DMS114 treated with DMSO at 0.1 percent for 48 hours (cell line): Measurements from ENCODE around the gene SOBP.
"Not testable (repeated sequence)": the region's sequence is repeated elsewhere in the genome, so short reads cannot be mapped to it uniquely, and the experiment has no call there.

Source experiments
- DNase-seq: peaks from one replicate; lab custom pipeline; 2025; ENCODE audit not compliant: unreplicated experiment; lab: John Stamatoyannopoulos, UW

Gene SOBP, protein sequence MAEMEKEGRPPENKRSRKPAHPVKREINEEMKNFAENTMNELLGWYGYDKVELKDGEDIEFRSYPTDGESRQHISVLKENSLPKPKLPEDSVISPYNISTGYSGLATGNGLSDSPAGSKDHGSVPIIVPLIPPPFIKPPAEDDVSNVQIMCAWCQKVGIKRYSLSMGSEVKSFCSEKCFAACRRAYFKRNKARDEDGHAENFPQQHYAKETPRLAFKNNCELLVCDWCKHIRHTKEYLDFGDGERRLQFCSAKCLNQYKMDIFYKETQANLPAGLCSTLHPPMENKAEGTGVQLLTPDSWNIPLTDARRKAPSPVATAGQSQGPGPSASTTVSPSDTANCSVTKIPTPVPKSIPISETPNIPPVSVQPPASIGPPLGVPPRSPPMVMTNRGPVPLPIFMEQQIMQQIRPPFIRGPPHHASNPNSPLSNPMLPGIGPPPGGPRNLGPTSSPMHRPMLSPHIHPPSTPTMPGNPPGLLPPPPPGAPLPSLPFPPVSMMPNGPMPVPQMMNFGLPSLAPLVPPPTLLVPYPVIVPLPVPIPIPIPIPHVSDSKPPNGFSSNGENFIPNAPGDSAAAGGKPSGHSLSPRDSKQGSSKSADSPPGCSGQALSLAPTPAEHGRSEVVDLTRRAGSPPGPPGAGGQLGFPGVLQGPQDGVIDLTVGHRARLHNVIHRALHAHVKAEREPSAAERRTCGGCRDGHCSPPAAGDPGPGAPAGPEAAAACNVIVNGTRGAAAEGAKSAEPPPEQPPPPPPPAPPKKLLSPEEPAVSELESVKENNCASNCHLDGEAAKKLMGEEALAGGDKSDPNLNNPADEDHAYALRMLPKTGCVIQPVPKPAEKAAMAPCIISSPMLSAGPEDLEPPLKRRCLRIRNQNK

DNA sequence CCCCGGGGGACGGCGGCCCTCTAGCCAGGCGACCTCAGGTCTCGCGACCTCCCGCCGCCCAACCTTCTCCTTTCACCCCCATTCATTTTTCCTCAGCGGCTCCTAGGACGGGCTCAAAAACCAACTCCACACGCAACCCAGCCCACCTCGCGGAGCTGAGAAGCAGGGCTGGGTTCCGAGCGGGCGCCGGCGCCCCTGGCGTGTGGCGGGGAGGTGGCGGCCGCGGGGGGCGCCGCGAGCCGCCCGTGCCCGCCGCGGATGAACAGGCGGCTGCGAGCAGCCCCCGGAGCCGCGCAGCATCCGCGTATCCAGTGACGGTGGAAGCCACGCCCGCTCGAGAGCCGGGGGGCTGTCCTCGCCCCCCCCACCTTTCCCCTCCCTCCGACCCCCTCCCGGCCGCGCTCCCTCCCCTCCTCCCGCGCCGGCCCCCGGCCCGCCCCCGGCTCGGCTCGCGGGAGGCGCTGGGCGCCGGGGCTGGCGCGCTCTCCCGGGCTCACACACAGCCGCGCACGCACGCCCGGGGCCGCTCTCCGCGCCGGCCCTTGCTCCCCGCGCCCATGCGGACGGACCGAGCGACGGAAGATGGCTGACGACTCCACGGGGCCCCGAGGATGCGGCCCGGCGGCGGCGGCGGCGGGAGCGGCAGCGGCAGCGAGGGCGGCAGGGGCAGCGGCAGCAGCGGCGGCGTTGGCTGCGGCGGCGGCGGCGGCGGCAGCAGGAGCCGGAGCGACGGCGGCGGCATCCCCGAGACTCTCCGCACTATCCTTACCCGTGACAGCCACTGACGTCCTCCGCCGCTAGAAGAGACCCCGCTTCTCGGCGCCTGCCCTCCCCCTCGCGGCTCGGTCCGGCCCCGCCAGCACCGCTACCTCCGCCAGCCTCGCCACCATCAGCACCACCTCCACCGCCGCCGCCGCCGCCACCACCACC lies at the start of gene SOBP:
SOBP (plus strand) TSS at position 482 of the 930 bp plus-strand sequence. CDS start 500 bp downstream, outside the sequence.
- DNase-seq, result peak; percentile 39

DNA sequence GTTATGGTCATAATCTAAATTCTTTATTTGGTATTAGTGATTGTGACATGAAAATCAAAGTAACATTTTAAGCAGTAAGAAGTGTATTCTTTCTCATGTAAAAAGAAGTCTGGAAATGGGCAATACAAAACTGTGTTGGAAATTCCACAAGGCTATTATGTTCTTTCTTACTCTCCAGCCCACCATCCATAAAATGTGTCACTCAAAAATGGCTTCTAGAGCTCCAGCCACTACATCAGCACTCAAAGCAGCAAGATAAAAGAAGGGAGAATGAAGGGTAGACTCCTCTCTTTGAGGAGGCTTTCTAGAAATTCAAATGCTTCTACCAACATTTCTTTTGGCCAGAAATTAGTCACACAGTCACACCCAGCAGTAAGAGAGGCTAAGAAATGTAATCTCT lies 49.0 kb upstream of the SOBP start:
- no peak for DNase-seq

DNA sequence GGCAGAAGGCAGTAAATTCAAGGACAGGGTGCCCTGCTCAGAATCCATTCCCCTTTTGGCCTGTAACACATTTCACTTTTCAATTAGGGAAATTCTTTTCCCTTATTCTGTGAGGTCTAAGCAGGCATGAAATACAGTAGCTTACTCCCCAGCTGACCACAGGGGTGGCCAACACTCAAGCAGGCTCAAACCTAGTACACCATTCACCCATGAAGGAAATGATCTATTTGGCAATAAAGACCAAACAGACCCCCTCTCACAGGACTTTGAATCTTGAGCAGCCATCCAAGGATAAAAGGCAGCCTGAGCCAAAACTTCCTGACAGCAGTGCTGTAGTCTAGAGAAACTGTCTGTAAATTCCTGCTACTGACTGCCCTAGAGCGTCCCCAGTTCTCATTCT lies 48.2 kb upstream of the SOBP start:
- DNase-seq, result no peak

DNA sequence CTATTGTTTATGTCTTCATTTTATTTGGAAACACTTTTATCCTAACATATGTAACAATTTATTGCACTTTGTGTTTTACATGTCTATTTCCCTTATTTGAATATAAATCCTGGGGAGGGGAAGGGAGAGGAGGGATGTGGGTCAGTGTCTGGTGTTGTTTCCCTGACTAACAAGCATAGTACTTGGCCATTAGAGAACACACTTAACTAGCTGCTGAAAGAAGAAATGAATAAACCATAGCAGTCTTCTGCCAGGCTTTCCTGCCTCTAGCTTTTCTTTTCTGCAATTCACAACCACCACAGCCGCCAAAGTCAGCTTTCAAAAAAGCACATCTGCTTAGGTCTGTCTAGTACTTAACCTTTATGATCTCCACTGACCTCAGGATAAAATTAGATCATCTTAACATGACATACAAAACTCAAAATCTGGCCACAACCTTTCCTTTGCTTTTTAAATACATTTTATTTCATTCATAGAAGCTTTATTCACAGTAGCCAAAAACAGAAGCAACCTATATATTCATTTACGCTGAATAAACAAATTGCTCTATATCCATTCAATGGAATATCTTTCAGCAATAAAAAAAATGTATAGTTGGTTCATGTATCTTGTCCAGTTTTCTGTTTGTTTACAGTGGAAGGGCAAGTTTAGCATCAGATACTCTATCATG lies 46.8 kb upstream of the SOBP start:
- DNase-seq, result no peak

DNA sequence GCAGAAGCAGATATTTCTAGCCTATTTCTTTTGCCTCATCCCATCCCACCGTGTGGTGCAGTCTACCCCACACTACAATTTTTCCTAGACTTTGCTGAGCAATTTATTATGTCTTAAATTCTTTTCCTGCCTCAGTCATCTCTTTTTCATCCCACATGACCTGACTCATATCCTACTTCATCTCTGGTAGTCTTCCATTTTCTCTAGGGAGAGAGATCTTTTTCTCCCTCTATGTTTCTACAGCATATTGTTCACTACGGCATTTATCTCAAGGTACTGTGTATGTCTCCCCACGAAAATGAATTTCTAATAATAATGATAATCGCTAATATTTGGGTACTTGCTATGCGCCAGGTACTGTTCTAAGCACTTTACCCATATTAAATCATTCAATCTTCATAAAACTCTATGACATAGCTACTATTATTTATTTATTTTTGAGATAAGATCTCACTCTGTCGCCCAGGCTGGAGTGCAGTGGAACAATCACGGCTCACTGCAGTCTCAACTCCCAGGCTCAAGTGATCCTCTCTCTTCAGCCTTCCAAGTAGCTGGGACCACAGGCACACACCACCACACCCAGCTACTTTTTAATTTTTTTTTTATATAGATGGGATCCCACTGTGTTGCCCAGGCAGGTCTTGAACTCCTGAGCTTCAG lies 46.2 kb upstream of the SOBP start:
- no peak for DNase-seq

DNA sequence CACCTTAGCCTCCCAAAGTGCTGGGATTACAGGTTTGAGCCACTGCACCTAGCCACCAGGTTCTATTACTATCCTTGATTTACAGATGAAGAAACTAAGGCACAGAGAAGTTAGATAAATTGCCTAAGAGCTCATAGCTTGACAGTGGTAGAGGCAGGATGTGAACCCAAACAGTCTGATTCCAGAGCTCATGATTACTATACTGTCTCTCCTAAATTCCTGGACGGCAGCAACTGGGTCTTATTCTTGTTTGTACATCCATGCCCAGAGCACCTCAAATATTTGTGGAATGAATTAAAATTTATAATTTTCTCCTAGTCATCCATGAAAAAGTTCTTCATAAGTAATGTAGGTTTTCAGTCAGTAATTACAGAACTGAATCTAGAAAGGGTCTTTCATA lies 45.6 kb upstream of the SOBP start:
- DNase-seq, result no peak

DNA sequence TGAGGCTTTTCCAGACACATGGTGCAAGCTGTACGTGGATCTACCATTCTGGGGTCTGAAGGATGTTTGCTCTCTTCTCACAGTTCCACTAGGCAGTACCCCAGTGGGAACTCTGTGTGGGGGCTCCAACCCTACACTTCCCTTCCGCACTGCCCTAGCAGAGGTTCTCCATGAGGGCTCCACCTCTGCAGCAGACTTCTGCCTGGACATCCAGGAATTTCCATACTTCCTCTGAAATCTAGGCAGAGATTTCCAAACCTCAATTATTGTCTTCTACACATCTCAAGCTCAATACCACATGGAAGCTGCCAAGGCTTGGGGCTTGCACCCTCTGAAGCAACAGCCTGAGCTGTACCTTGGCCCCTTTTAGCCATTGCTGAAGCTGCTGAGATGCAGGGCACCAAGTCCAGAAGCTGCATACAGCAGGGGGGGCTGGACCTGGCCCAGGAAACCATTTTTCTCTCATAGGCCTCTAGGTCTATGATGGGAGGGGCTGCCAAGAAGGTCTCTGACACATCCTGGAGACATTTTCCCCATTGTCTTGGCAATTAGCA lies 42.2 kb upstream of the SOBP start:
- no peak for DNase-seq

DNA sequence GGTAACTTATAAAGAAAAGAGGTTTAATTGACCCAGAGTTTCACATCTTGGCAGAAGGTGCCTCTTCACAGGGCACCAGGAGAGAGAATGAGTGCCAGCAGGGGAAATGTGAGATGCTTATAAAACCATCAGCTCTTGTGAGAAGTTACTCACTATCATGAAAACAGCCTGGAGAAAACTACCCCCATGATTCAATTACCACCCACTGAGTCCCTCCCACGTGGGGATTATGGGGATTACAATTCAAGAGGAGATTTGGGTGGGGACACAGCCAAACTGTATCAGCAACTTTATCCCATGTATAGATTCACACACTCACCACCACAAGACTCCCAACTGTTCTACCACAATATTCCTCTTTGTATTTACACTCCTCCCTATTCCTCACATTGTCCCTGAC lies 41.1 kb upstream of the SOBP start:
- no peak for DNase-seq

DNA sequence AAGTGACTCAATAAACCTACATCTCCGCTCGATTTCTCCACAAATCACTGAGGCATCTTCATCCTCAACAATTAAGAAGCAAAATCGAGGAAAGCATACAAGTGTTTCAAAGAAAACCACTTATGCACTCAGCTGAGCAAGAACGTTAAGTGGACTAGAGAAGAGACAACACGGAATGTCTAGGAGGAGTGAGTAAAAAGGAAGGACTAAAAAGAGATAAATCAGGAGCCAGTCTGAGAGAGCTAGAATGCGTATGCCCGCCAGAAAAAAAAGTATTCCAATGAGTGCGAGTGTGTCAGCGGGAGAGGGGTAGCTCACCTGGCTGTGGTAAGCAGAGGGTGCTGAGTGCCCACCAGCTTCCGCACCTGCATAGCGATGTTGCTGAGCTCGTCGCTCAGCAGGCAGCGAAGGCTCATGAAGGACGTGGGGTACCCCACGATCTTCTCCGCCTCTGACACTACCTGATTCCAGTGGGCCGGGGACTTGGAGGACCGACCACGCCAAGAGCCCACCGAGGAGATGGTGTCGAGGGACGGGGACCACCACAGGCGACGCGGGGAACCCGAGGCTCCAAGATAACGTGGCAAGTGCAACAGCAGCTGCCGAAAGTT lies 31.1 kb upstream of the SOBP start:
- no peak for DNase-seq

DNA sequence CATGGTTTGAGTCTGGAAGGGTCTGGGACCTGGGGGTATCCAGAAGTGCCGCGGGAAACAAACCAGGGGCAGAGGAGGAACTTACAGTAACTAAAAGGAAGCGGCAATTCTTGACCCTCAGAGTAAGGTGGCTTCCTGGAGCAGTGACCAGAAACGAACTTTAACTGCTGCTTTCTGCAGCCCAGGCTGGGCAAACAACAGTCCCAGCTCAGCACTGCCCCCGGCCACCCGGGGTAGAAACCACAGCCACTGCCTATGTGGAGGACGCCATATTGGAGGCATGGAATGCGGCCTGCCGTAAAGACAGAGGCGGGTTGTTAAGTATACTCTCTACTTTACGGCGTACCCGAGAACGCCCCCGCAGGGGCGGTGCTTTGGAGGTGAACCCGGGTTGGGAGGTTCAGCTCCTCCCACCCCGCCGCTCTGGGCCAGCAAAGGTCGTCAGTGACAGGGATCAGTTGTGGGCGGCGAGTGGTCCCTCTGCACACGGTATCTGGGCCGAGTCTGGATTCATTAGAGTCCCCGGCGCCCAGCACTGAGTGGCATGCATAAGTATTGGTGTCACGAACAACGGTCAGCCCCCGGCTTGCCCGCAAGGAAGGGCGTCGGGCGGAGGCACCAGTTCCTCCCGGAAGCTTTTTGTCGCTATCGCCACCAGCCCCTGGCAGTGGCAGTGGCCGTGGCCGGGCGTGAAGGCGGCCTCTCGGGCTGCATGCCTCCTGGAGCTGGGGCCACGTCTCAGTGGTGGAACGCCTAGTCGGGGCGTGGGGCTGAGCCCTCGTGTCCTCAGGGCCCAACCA lies 30.4 kb upstream of the SOBP start, which contains the start of gene PDSS2:
PDSS2 (minus strand) TSS at position 282 of the 800 bp plus-strand sequence; CDS start at position 3, 279 bp downstream.
- peak; percentile 90 for DNase-seq

DNA sequence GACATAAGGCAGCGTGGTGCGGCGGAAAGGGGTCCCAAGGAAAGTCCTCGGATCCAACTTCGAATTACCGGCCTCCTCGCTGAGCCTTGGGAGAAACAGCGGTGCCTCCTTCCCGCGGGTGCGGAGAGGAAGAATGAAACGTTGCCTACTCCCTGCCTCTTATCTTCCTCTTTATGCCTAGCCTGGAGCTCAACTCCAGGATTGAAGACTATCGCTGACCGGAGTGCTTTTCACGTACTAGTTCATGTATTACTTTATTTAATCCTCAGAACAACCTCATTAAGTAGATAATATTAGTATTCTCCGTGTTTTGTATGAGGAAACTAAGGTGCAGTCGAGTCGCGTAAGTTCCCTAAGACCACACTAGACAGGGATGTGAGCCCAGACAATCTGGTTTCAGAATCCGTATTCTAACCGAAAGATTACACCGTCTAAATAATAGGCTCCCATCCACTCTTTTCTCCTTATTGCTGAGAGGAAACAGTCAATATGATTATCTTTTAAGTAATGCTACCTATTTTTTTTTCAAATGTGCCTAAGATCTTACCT lies 29.8 kb upstream of the SOBP start:
- peak; percentile 45 for DNase-seq

DNA sequence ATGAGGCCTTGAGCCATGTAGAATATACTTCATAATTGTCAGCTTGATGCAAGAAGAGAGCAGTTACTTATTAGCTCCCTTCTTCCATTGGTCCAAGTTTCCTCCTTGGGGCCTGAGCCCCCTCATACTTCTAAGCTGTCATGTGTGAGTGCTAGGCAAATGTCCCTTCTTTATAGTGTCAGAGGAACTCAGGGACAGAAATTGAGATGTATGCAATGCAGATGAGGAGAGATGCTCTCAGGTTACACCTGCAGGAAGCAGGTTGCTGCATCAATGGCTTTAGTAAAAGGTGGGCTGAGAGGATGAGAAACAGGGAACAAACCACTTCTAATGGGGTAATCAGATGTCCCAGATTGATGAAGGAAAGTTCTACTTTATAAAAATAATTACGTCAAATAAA lies 23.9 kb upstream of the SOBP start:
- DNase-seq, result no peak

DNA sequence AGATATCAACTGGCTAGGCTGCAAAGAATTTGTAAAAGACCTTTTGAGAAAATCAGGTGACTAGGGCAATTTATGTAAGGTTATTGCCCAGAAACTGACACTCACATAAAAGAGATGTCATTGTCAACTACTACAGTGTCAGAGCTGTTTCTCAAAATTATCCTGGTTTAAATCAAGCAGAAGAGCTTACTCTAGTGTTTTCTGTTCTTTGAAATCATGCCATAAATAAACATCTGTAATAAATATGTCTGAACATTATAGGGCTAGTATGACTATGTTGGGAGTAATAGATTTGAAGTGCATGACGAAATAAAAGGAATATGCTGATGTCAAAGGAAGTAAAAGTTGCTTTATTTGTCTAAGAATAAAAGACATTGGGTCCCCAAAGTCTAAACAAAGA lies 19.6 kb upstream of the SOBP start:
- no peak for DNase-seq

DNA sequence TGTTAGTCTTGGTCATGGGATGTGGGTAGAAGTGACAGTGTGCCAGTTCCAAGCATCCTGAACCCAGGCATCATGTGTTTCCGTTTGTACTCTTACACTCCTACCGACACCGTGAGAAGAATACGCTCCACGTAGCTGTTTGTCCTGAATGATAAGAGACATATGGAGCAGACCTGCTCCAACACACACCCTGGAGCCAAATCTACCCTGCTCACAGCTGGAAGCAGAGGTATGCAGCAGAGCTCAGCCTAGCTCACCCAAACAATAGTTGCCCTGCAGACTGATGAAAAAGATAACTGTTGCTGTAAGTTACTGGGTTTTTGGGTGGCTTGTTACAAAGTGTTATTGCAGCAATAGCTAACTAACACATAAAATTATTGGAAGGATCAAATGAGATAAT lies 16.3 kb upstream of the SOBP start:
- DNase-seq, result no peak

DNA sequence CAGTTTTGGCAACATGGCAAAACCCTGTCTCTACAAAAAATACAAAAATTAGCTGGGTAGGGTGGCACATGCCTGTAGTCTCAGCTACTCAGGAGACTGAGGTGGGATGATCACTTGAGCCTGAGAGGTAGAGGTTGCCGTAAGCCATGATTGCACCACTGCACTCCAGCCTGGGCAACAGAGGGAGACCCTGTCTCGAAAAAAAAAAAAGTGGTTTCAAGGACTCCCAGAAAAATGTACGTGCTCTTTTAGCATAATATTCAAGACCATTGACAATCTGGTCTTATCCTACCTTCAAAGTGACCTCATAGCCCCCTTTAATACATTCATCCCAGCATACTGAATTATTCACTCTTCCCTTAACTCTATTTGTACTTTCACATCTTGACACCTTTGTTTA lies 14.6 kb upstream of the SOBP start:
- DNase-seq, result not testable (repeated sequence)

DNA sequence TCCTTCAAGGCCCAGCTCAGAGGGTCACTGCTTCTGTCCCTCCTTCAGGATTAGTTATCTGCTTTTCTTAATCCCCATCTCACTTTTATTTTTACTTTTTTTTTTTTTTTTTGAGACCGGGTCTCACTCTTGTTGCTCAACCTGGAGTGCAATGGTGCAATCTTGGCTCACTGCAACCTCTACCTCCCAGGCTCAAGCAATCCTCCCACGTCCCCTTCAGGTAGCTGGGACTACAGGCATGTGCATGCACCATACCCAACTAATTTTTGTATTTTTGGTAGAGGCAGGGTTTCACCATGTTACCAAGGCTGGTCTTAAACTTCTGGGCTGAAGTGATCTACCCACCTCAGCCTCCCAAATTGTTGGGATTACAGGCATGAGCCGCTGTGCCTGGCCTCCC lies 14.1 kb upstream of the SOBP start:
- DNase-seq, result not testable (repeated sequence)

DNA sequence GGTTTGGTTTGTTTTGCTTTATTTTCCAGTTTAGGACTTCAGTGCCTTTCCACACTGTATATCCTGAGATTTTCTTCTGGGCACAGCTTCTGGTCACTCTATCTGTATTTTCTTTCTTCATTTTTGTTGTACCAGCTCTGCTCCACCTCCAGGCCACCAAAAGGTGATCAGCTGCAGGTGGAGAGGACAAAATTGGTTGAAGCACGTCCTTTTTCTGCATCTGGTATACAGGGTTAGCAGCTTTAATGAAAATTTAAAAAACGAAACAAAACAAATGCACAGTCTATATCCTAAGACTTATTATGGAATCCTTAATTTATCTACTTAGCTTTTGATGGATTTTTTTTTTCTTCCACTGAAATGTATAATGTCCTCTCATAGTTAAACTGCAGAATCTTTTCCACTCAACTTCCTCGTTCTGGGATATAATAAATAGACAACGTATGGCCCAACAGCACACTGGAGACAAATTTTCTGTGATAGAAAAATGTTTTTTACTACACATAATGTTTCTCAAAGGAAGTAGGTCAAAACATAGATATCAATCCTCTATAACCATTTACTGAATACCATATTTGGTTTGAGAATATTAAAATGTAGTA lies 10.7 kb upstream of the SOBP start:
- no peak for DNase-seq

DNA sequence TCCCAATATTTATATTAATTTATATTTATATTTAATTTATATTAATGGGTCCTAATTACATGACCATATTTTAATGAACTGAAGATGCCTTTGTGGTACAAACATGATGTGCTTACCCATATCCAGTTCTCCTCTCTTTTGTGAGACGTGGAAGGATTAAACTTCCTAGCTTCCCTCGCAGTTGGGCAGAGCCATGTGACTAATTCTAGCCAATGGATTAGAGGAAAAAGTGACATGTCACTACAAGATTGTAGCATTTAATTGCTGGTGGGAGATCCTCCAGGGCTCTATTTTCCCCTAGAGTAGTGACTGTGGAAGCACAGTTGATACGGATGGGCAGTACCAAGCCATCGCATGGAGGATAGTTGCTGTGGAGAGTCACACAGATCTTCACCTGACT lies 4.8 kb upstream of the SOBP start:
- DNase-seq, result no peak
